Calu3 (cell line): ENCODE results near the gene RBM33. TPM values are rescaled to one million over a fixed set of nuclear protein-coding genes. Genes with fewer than 3 reads are reported as not detected.

Source experiments
- BruUV-seq: library from RNA; stranded (reverse); fragments of 400-500 nt; replicated peaks from 2 replicates; lab custom pipeline; 2021; lab: Mats Ljungman, UMichigan
- CTCF ChIA-PET: fragments of 300-600 bp; sonication (Branson Sonifier 250); formaldehyde crosslinking; loops from one replicate; lab custom pipeline; 2022; ENCODE audit warnings: antibody characterized with exemption; lab: Charles Lee
- DNase-seq: peaks from one replicate; pipeline ENCODE4 v3.0.0; 2022
- H3K27ac Mint-ChIP-seq: one replicate; pipeline ENCODE4 v1.8.0; 2022; ENCODE audit warnings: mixed read lengths; ENCODE audit not compliant: unreplicated experiment
- H3K27me3 Mint-ChIP-seq: one replicate; pipeline ENCODE4 v1.8.0; 2022; ENCODE audit warnings: mixed read lengths; ENCODE audit not compliant: unreplicated experiment
- H3K36me3 Mint-ChIP-seq: one replicate; pipeline ENCODE4 v1.8.0; 2022; ENCODE audit warnings: mild to moderate bottlenecking, moderate library complexity, mixed read lengths; ENCODE audit not compliant: insufficient read depth, unreplicated experiment
- H3K4me1 Mint-ChIP-seq: one replicate; pipeline ENCODE4 v1.8.0; 2022; ENCODE audit warnings: mild to moderate bottlenecking, low read depth, mixed read lengths; ENCODE audit not compliant: unreplicated experiment
- H3K4me3 Mint-ChIP-seq: one replicate; pipeline ENCODE4 v1.8.0; 2022; ENCODE audit warnings: mild to moderate bottlenecking, low read depth, moderate library complexity, mixed read lengths; ENCODE audit not compliant: unreplicated experiment
- H3K9me3 Mint-ChIP-seq: one replicate; pipeline ENCODE4 v1.8.0; 2022; ENCODE audit warnings: low read depth, mixed read lengths; ENCODE audit not compliant: unreplicated experiment
- CTCF ChIP-seq: fragments of 200-600 bp; IDR thresholded peaks from one replicate; pipeline ENCODE4 v1.8.0; 2022; ENCODE audit warnings: antibody characterized with exemption; ENCODE audit not compliant: unreplicated experiment
- intact Hi-C: fragments of 100-400 bp; cut with micrococcal nuclease; formaldehyde crosslinking; loops from one replicate; pipeline ENCODE4 v1.10.0; 2022; ENCODE audit not compliant: unreplicated experiment
- total RNA-seq: library from RNA; stranded (reverse); gene quantifications from 2 replicates; pipeline ENCODE4 v1.2.3, GENCODE V29; 2022

Gene RBM33
- total RNA-seq, 1 experiment from 2014 or later, result 82.9 TPM

- intact Hi-C loops, result no loop called here
- CTCF ChIA-PET, result no interaction called here
- no peaks in the 10 kb centered on the region for H3K27me3 Mint-ChIP-seq
Measured at GRCh38 chr7:155731871-155732270, 87.4 kb downstream of the RBM33 start.

GRCh38 chr7:155732286-155732685, 87.8 kb downstream of the RBM33 start:
- TF ChIP-seq CTCF, result no peak
- H3K4me1 Mint-ChIP-seq, result peaks cover 54% of the 10 kb centered on the region
- no peaks in the 10 kb centered on the region for H3K9me3 Mint-ChIP-seq
- H3K4me3 Mint-ChIP-seq, result no peak overlapping the region
- no peaks in the 10 kb centered on the region for H3K27me3 Mint-ChIP-seq
- CTCF ChIA-PET, result no interaction called here
- peak overlapping the region; percentile 69 for H3K27ac Mint-ChIP-seq
- no peak for DNase-seq
- peaks cover 20% of the 10 kb centered on the region for H3K36me3 Mint-ChIP-seq
- BruUV-seq, result no TSS peak
- intact Hi-C loops, result no loop called here

More at GRCh38 chr7:155731871-155732270, 87.4 kb downstream of the RBM33 start:
- H3K9me3 Mint-ChIP-seq, result no peaks in the 10 kb centered on the region
- H3K4me1 Mint-ChIP-seq, result peaks cover 54% of the 10 kb centered on the region
- BruUV-seq, result no TSS peak
- peaks cover 19% of the 10 kb centered on the region for H3K36me3 Mint-ChIP-seq
- H3K27ac Mint-ChIP-seq, result peak overlapping the region; percentile 69
- no peak overlapping the region for H3K4me3 Mint-ChIP-seq
- TF ChIP-seq CTCF, result no peak
- DNase-seq, result no peak

GRCh38 chr7:155733582-155734444, 89.4 kb downstream of the RBM33 start:
- CTCF ChIA-PET, result interaction anchor here (0.8 kb wide), 1 partner anchor 36 kb away, joined by 4 read pairs; no protein-coding TSS in a partner anchor
- DNase-seq, result no peak
- Mint-ChIP-seq H3K9me3 (no peaks in the 10 kb centered on the region), H3K36me3 (peaks cover 33% of the 10 kb centered on the region), H3K27ac (no peak overlapping the region), H3K4me3 (no peak overlapping the region), H3K4me1 (peaks cover 43% of the 10 kb centered on the region), H3K27me3 (no peaks in the 10 kb centered on the region)
- no TSS peak for BruUV-seq
- TF ChIP-seq CTCF, result no peak
- intact Hi-C loops, result no loop called here

GRCh38 chr7:155734445-155734809, 90.0 kb downstream of the RBM33 start:
- intact Hi-C loops, result no loop called here
- no peaks in the 10 kb centered on the region for H3K9me3 Mint-ChIP-seq
- DNase-seq, result no peak
- peaks cover 36% of the 10 kb centered on the region for H3K4me1 Mint-ChIP-seq
- H3K36me3 Mint-ChIP-seq, result peaks cover 39% of the 10 kb centered on the region
- BruUV-seq, result no TSS peak
- H3K27ac Mint-ChIP-seq, result no peak overlapping the region
- CTCF ChIA-PET, result no interaction called here
- no peak overlapping the region for H3K4me3 Mint-ChIP-seq
- TF ChIP-seq CTCF, result no peak
- H3K27me3 Mint-ChIP-seq, result no peaks in the 10 kb centered on the region
